Midbrain (tissue), 1 donor: ENCODE data around the gene ESR2.
A peak's percentile ranks its signal among the peaks of the same experiment; 100 is the strongest.
"Not testable (repeated sequence)": the region's sequence is repeated elsewhere in the genome, so short reads cannot be mapped to it uniquely, and the experiment has no call there.

ENCODE experiments used
- DNase-seq: peaks from one replicate; lab custom pipeline; 2025; lab: John Stamatoyannopoulos, UW

The ESR2 gene

DNA sequence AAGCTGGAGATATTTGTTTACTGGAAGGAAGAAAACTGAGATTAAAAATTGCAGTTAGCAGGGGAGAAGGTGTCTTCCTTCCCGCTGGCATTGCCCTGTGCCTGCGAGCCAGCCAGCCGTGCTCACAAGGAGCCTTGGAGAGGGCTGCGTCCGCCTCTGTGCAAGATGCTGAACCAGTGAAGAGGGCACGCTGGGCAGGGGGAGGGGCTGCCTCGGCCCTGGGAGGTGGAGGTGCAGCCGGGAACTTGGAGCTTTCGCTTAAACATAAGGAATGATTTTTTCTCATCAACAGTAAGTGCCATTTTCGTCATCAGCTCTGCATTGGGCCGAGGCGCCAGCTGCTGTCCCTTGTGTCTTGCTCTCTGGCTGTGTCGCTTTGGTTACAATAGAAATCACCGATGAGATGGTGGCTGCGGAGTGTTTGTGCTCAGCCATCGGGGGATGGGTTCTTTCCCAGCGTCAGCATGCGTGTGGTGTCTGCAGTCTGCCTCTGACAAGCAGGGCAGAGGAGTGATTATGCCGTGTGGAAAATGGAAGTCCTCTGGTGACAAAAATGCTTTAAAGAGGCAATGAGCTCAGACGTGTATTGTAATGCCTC is 97.3 kb downstream of the ESR2 start:
- DNase-seq = peak; percentile 83

DNA sequence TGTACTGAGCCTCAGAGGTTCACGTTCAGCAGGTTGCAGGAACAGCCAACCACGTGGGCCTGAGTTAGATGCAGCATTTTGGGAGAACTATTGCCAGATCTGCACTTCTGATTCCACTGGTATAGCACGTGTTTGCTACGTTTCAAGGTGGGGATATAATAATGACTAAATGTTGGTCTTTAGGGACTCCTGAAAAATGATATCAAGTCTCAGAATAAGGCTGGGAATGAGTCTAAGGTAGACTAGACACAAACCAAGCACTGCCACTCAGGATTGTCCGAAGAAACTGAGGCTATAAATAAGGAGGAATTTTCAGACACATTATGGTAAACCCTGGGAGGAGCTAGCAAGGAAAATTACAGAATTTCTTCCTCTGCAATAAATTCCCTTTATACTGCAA is 98.1 kb downstream of the ESR2 start:
- no peak for DNase-seq

DNA sequence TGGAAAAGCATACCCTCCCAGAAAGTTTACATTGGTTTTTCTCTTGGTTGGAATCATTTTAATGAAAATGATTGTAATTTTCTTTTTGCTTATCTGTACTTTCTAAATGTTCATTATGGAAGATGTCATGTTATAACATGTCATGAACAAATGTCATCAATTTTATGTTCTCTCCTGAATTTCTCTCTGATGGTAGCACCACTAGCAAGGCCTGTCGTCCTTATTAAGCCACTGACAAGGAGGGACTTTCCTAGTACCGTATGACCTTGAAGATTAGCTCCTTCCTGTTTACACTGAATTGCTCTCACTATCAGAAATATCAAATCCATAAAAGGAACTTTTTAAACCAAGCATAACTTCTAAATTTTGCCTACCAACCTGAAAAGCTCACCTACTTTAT is 99.0 kb downstream of the ESR2 start:
- no peak for DNase-seq

DNA sequence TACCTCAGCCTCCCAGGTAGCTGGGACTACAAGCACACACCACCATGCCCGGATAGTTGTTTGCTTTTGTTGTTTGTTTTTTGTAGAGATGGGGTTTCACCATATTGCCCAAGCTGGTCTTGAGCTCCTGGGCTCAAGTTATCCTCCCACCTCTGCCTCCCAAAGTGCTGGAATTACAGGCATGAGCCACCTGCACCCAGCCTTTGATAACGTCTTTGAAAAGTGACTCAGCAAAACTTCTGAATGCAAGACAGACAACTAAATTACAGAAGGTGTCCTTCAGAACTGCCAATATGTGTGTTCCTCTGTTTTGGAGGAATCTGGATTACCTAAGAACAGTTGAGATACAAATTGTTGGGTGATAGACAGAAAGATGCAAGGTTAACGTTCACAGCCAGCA is 99.8 kb downstream of the ESR2 start:
- no peak for DNase-seq

DNA sequence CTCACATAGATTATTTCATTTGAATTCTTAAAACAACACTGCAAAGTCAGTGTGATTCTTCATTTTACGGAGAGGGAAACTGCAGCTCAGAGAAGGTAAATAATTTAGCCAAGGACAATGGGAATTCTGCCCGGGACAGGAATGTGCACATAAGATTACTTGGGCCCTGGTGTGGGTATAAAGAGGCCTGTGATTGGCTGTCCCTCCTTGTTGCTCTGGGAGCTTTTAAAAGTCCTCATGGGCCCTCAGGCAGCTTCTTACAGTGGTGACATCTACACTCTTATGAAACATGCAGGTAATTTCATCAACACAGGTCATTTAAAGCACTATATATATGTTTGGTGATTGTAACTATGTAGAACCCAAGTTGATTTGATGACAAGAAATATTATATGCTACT is 100.3 kb downstream of the ESR2 start:
- DNase-seq = no peak

DNA sequence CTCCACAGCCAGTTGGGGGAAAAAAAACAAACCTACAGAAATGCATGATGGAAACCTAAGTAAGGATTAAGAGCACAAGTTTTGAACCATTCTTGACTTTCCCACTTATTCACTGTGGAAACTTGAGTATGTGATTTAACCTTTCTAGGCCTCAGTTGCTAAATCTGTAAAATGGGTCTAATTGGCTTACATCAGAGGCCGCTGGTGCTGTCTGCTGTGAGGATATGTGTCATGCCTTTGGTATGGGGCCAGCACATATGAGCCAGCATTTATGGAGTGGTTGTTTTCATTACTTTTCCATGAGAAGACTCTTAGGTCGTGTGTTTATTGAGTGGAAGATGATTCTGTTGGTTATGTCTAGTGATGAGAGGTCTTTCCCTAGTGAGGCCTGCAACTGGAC is 102.4 kb downstream of the ESR2 start:
- no peak for DNase-seq

DNA sequence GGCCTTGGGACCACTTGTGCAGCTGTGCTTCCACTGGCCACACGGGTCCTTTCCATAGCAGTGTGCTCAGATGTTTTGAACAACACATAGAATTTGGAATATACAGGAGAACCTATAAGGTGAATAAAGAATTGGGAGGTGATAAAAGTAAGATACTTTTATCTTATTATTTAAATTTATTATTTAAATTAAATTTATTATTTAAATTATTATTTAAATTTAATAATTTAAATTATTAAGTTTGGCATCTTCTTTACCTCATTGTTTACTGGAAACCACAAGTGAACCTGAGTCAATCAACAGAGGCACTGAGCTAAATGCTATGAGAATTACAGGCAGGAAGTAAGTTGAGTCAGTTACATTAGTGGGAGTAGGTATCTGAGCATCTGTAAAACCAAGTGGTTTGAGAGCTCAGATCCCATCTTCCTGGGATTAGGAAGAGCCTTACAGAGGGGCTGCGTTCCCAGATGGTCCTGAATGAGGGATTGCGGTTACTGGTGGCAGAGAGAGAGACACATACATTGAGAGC is 103.1 kb downstream of the ESR2 start:
- DNase-seq = no peak

DNA sequence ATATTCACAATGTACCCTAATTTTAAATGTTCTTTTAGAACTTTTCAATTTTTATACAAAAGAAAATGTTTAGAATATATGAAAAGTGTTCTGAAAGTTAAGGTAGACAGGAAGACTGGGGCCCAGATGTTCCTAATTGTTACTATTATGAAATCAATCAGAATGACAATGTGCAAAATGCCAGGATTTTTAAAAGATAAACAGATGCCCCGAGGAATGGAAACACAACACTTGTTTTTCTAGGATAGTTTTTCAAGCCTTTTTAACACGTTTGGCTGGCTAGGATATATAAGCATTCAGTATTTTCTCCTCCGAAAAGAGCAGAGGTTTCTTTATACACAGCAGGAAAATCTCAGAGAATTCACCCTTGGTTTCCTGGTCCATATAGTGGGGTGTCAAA is 106.8 kb downstream of the ESR2 start:
- DNase-seq = no peak

DNA sequence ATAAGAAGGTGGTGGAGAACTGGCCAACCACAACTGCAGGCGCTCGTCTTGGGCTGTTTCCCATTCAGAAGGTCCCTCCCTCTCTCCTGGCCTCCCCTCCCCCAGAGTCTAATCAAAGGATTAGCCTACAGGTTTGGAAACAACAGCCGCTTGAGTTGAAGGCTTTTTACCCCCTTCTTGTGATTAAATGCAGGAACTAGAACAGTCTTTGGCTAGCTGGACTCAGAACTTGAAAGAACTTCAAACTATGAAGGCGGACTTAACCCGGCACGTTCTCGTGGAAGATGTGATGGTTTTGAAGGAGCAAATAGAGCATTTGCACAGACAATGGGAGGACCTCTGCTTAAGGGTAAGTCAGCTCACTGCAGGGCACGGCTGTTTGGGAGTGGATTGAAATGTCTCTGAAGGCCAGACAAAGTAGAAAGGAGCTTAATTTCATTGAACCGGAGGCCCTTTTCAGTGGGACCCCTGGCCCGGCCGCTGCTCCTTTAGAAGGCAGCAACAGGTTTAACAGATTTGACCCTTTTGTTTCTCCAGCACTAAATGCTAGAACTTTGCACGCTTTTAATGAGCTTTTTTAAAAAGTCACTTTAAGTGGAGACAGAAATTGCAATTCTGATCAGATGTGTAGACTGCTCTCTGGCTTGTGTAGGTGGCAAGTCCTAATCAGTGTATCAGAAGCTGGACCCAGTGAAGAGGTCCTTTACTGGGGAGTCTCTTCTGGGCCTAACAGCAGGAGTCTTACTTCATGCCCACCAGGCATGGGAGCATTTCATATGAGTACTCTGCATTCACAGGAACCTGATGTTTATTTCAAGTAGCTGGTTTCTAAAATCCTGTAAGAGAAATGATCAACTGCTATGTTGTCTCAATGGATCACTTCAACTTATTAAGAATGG is 107.7 kb downstream of the ESR2 start:
- no peak for DNase-seq

DNA sequence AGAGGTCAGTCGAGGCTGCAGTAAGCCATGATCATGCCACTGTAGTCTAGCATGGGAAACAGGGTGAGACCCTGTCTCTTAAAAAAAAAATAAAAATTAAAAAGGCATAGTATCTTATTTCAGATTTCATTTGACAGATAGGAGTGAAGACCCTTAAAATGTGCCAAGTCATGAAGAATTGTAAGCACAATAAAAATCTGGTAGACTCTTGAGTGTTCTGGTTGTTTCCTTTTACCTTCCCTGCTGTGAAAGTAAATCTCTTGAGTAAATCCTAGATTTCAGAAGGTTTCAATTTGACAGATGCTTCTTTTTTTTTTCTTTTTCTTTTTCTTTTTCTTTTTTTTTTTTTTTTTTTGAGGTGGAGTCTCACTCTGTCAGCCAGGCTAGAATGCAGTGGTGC is 109.0 kb downstream of the ESR2 start:
- no peak for DNase-seq

DNA sequence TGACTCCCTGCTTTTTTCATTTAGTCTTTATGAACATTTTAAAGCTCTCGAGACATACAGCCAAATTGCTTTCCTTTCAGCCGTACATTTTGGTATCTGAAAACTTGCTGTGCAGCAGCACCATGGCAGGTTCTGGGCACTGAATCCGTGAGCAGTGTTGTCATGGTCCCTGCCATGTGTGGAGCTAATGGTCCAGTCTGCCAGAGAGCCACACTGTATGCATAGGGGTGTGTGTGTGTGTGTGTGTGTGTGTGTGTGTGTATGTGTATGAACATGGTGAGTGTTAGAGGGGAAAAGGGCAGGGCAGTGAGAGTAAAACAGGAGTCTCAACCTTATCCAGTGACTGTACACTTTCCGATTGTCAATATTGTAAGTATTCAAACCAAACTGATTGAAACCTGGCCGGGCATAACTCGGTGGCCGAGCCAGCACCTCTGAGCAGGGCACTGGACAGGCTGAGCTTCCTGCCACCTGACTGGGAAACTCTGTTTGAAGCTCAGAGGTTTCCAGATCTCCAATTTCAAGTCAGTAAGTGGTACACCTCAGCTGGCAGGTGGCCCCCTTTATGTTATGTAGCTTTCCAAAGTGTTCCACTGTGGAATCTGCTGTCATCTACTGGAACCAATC is 110.0 kb downstream of the ESR2 start:
- DNase-seq = no peak

DNA sequence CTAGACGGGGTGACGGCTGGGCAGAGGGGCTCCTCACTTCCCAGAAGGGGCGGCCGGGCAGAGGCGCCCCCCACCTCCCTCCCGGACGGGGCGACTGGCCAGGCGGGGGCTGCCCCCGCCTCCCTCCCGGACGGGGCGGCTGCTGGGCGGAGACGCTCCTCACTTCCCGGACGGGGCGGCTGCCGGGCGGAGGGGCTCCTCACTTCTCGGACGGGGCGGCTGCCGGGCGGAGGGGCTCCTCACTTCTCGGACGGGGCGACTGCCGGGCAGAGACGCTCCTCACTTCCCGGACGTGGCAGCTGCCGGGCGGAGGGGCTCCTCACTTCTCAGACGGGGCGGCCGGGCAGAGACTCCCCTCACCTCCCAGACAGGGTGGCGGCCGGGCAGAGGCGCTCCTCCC is 111.3 kb downstream of the ESR2 start:
- DNase-seq = not testable (repeated sequence)

DNA sequence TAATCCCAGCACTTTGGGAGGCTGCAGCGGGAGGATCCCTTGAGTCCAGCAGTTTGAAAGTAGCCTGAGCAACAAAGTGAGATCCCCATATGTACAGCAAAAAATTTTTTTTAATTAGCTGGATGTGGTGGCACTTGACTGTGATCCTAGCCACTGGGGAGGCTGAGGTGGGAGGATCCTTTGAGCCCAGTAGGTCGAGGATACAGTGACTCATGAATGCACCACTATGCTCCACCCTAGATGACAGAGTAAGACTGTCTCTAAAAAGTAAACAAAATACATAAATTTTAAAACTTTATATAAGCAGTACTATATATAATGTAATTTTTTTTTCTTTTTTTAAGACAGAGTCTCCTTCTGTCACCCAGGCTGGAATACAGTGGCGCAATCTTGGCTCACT is 115.4 kb downstream of the ESR2 start:
- DNase-seq = no peak

DNA sequence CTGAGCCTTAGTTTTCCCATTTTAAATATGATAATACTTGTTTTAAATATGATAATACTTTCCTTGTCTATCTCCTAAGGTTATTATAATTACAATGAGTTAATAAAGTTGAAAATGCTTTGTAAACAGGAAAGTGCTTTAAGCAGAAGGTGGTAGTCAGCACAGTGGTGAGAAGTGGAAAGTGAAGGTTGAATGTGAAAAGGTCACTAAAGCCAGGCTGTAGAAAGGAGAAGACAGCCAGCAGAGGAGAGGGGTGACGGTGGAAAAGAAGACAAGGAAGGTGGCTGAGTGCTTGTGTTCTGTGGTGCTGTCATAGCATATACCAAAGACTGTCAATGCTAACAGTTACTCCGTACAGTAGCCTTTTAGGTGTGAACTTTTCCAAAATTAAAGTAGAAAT is 117.8 kb downstream of the ESR2 start:
- no peak for DNase-seq

DNA sequence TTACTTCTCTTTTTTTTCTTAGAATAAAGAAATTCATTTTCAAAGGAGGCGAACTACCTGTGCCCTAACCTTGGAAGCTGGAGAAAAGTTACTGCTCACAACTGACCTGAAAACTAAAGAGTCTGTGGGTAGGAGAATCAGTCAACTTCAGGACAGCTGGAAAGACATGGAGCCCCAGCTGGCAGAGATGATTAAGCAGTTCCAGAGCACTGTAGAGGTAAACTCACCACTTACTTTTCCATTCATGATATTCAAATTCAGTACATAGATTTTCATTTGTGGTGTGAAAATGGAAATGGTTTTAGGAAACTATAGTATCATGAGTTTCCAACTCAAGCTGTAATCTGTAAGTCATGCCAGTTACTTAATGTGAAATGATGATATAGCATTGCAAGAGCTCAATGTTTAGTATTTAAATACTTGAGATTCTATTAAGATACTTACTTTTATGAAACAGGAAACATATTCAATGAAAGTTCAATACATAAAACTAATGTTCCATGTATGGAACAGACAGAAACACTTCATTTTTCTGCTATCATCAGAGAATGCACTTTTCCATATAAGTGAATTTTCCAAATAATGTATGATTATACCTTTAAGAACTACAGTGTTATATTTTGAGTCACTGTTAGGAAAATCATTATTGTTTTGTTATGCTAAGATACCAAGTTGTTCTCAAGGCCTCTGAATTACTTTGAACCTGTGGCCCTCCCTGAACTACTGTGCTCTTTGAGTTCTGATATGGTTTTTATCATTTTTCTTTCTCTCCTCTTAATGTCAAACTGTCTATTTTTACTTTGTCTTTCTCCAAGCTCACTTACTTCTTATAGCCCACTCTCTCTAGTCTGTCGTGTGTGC is 119.0 kb downstream of the ESR2 start:
- no peak for DNase-seq

DNA sequence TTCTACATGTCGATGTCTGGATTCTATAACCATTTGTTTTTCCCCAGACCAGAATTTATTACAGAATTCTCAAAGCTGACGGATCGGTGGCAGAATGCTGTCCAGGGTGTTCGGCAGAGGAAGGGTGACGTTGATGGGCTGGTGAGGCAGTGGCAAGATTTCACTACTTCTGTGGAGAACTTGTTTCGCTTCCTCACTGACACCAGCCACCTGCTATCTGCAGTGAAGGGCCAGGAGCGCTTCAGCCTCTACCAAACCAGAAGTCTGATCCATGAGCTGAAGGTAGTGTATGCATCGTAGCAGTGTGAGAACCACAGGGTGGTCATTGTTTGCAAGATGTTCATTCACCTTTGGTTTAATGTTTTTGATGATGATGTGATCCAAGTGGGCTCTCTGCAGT is 124.0 kb downstream of the ESR2 start:
- DNase-seq = no peak

DNA sequence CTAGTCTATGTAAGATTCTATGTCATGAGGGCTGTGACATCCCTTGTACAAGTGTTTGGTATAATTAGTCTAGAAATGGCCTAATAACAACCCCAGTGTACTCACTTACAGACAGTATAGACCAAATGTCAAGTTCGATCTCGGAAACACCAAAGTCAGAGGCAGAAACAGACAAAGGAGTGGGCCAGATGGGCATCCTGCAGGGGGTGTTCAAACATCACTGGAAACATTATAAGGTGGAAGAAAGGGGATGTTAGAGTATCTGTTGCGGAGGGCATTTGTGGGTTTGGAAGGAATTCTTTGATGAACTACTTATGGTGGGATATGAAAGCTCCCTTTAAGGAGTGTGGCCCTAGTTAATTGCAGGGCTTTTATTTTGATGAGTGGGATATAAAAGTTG is 134.6 kb downstream of the ESR2 start:
- no peak for DNase-seq

DNA sequence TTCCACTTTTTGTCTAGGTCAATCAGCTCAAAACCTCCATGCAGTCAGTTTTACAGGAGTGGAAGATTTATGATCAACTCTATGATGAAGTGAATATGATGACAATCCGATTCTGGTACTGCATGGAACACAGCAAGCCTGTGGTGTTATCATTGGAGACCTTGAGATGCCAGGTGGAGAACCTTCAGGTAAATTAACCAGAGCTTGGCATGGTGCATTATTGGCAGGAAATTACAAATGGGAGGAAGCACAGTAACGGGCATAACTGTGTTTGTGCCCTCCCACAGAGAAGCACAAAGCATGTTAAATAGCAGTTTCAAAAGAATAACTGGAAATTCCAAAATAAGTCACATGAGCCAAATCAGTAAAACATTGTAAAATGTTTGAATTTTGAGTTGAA is 135.6 kb downstream of the ESR2 start:
- DNase-seq = no peak

DNA sequence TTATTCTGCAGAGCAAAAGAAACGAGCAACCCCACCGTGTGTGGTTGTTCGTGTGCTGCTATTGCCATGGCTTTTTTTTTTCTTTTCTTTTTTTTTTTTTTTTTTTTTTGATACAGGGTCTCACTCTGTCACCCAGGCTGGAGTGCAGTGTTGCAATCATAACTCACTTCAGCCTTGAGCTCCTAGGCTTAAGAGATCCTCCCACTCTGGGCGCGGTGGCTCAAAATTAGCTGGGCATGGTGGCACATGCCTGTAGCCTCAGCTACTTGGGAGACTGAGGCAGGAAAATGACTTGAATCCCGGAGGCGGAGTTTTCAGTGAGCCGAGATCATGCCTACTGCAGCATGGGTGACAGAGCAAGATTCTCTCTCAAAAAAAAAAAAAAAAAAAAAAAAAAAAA is 144.2 kb downstream of the ESR2 start:
- DNase-seq = no peak

DNA sequence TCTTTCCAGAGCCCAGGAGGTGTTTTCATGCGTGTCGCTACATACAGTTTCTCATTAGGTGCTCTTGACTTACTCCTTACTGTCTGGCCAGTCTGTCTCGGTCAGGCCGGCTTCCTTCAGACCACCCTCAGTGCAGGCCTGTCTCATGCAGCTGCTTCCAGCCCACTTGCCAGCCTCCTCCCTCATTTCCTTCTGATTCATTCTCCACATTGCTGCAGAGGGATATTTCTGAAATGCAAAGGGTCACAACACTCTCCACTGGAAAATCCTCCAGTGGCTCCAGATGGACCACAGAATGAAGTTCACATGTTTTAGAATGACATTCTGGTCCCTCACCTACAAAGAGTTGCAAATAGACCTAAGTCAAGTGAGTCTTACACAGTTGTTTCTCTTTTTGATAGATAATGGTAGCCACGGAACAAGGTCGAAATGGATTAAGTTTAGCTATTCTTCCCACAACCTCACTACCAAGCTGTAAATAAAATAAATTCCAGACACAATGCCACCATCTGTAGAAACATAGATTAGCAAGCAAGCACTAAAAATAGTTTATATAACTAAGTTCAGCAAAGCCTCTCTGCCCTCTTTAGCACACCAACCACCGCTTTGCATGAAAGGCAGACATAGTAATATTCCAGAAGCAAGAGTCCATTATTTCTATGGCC is 146.9 kb downstream of the ESR2 start:
- no peak for DNase-seq

DNA sequence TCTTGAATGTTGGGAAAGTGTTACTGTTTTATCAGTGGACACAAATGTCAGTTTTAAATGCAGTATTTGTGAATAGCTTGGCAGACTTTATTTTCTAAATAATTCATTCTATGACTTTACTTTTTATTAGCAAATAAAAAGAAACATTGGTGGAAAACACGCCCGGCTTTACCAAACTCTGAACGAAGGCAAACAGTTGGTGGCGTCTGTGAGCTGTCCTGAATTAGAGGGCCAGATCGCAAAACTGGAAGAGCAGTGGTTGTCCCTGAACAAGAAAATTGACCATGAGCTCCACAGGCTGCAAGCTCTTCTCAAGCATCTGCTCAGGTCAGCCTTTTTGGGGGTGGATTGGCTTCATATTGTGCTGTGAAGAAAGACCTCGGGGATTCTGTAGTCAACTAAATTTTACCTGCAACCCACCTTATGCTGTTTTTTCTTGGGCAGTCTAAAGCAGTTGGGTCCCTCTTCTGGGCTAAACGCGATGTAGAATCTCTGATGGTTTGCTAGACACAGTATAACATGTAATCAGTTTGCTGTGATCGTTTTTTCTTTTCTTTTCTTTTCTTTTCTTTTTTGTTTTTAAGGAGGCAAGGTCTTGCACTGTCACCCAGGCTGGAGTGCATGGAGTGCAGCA is 156.4 kb downstream of the ESR2 start:
- no peak for DNase-seq
